DMS114 treated with DMSO at 0.1 percent for 48 hours (cell line): ENCODE results near the gene COL4A2.

Source experiments
- DNase-seq: peaks from one replicate; lab custom pipeline; 2025; ENCODE audit not compliant: unreplicated experiment; lab: John Stamatoyannopoulos, UW

The COL4A2 gene

GRCh38 chr13:110289661-110290060, 17.4 kb upstream of the COL4A2 start:
- DNase-seq: no peak

GRCh38 chr13:110290153-110290552, 16.9 kb upstream of the COL4A2 start:
- DNase-seq: no peak

DNA sequence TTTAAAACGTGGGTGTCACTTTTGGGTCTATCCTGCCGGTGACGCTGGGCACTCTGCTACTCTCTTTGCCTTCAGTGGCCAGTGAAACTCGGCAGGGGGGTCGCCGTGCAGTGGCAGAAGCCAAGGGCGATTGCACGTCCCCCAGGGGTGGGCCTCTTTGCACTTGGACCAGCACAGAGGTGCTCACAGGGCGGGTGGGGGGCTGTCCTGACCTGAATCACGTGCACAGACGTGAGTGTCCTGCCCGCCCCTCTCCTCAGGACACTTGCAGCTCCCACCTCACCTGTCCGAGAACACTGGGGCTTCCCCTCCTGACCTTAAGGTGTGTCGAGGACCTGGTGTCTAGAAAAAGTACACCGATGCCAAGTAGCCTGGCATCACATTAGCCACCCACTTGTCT, 16.3 kb upstream of the COL4A2 start:
- DNase-seq: no peak

DNA sequence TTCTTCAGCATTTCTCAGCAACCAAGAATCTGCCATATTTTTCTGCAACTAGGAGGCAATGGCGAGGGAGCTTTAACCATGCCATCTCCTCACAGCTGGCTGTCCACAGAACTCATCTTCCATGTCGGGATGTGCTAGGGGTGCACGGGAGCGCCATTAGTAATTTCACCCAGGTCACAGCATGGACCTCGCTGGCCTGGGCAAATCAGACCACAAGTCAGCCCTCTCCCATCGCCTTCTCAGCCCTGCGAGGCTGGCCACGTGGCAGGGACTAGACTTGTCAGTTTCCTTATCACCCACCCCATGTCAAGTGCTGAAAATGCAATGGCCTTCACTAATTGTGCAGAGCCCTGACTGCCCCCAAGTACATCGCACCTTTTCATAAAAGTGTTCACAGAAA, 15.8 kb upstream of the COL4A2 start:
- no peak for DNase-seq

- no peak for DNase-seq
These were observed 14.0 kb upstream of the COL4A2 start for GRCh38 chr13:110293037-110293436.

DNA sequence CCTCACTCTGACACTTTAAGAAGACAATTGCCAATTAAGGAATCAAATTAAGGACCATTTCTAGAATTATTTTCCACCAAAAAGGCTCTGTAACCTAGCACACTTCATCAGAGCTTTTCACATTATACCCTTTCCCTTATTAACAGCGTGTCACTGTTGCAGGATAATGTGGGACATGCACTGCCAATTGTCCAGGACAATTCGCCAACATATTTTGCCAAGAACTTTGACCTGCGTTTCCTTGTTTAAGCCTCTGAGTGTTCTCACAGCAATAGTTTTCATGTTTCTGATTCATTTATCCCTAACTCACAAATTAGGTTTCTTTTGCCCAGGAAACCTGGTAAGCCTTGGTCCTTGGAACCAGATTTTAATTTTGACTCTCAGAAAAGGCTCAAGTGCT, 13.4 kb upstream of the COL4A2 start:
- DNase-seq: no peak

DNA sequence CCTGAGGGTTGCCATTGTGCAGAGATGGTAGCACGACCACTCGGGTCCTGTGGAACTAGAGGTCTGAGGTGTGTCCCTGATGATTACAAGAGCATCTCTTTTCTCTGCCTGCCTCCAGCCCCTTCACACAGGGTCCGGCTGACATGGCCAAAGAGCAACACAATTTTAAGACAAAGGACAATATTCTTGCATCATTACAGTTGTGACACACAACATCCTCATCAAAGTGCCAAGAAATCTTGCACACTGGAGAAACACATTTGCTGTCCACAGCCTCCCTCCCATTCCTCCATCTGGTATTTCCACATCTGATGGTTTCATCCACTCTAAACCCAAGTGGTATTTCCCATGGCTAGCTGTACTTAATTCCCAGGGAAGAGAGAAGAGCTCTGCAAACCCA, 12.9 kb upstream of the COL4A2 start:
- DNase-seq: no peak

DNA sequence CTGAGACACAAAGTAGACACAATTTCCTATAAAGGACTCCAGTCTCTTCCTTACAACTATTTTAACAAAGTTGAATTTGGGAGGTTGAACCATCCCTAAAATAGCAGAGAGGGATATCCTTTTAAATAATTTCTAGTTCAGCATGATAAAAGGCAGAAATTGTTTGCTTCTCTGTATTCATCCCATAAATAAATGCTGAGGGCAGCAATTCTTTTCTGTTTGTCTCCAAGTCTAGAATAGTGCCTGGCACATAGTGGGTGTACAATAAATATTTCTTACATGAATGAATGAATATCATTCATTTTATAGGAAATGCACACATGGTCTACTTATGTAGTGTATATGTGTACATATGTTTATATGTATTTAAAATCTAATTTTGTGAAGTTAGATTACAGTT, 12.5 kb upstream of the COL4A2 start:
- no peak for DNase-seq

GRCh38 chr13:110297011-110297410, 10.1 kb upstream of the COL4A2 start:
- no peak for DNase-seq

DNA sequence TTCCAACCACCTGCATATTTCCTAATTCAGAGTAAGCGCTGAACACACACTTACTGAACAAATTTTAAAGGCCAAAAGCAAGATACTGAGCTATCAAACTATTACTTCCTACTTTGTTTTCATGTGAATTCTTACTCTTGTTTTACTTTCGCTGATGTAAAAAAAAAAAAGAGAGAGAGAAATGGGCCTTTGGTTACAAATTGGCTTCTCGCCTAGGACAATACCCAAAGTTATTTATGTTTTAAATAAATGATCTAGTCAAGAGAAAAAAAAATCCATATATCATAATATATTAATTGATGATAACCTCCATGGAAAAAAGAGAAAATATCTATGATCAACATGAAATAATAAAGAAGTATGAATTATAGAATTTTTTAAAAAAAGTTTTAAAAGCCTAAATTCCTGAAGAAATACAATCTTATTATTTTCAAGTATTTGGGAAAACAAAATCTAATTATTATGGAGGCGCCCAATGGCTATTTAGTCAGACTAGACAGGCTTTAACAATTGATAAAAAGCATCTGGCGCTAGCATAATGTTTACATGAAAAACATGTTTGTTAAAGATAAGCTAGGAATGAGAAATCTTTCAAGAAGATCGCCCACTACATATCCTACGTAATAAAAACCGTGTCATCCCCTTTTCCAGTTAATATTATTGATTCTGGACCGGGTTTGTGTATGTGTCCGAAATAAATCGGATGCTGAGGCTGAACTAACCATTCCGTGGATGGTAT, 9.1 kb upstream of the COL4A2 start:
- DNase-seq: no peak

GRCh38 chr13:110298505-110299282, 8.4 kb upstream of the COL4A2 start:
- DNase-seq: no peak

- DNase-seq: no peak
These were observed 7.7 kb upstream of the COL4A2 start for GRCh38 chr13:110299283-110299840.

GRCh38 chr13:110300090-110300815, 6.8 kb upstream of the COL4A2 start:
- no peak for DNase-seq

- no peak for DNase-seq
These were observed 6.0 kb upstream of the COL4A2 start for GRCh38 chr13:110301083-110301482.

DNA sequence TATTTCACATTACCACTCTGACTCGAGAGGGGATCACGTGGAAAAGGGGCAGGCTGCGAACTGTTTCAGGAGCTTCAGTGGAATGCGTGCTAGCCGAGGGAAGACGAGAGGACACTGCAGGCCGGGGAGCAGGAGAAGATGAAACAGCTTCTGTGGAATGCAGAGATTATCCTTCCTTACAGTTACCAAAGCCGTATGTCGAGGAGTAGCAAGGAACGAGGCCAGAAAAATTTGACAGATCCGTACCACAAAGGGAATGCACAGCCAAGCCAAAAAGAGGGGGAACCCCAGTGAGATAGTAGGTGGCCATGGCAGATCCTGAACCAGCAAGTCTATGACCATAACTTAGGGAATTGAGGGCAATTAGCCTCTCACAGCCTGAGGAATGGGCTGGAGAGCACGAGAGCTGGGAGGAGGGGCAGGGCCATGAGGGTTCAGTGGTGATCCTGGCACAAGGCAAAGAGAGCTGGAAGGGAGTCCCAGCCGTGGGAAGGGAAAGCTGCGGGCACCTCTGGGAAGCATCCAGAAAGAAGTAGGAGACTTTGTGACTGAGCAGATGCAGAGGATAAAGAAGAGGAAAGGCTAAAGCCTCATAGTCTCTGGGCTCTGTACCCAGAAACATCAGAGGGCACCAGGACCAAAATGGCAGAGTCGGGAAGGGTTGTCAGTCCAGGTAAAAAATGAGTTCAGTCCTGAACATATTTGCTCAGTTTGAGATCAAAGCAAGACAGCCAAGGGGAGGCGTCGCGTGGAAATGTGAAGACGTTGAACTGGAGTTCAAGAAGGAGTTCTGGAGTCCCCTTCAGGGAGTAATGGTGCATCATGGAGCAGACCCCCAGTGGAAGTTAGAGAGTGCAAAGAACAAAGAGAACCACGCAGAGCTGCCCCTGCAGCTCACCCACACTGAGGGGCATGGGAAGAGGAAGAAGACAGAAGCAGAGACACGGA, 5.2 kb upstream of the COL4A2 start:
- no peak for DNase-seq

DNA sequence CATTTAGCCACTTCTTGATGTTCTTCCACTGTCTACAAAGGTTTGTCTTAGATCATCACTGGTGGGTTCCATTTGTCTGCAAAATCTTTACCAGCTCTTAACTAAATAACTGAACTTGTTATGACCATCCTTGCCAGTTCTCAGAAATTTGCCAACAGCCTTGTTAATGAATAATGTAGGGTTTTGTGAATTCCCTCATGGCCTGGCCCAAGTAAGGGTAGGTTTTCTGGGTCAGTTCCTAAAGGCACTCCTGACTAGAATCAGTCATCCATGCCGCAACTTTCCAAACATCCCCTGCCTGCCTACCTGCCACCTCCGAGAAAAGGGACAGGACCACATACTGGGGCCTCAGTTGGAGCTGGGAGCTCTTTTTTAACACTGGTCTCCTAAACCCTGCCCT, 4.1 kb upstream of the COL4A2 start:
- no peak for DNase-seq

DNA sequence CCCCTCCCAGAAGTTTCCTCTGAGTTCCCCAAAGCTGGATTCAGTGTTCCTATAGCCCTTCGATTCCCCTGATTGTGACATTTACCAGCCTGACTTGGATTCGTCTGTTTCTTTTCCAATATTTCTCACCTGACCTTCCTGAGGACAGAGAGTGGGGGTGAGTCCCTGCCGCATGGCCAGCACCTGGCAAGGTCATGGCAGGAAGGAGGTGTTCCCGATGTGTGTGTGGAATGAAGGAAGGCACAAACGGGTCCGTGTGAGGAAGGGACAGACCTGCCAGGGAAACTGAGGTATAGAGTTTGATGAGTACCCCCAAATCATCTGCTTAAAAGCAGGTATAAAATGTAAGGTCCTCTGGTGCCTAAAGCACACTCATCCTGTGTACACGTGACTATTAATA, 3.4 kb upstream of the COL4A2 start:
- DNase-seq: no peak

DNA sequence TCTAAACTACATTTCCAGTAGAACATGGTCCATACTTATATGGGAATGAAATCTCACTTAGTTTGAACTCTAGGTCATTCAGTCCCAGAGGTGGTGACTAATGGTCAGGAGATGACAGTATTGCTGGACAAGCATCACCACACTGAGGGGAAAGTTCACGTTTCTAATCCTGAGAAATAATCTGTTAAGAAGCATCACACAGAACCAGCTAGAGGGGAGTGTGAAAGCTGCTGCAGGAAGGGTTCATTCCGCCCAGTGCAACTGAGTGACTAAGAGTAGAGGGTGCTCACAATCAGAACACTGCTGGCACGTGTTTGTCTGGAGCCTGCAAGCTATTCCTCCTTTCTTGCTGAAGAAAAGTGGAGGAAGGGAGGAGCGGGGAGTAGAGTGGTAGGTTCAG, 2.8 kb upstream of the COL4A2 start:
- DNase-seq: no peak

- no peak for DNase-seq
These were observed 2.1 kb upstream of the COL4A2 start for GRCh38 chr13:110305001-110305400.

GRCh38 chr13:110305544-110305943, 1.5 kb upstream of the COL4A2 start:
- no peak for DNase-seq

DNA sequence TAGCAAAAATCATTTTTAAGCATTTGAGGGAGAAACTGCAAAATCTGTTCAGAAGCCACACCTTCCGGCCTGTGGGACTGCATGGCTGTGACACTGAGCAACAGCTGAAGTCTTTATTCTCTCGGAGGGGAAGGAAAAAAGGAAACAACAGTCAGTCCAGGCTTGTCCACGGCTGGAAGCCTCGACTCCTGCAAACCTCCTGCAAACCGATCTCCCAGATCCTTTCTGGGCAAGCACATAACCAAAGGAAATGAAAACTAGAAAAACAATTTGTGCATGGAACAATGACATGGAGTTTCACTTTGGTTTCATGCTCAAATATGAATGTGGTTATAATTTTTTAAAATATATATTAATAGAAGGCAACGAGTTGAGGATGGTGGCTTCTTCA, 1.1 kb upstream of the COL4A2 start:
- no peak for DNase-seq
